Parathyroid adenoma (tissue), 2 donors: ENCODE results near the gene FAM131A.
A peak's percentile ranks its signal among the peaks of the same experiment; 100 is the strongest.

ENCODE experiments used
- H2AFZ ChIP-seq: fragments of 300-600 bp; sonication (generic); one replicate; pipeline ENCODE4 v1.7.0; 2017; ENCODE audit warnings: antibody characterized with exemption, mild to moderate bottlenecking
- H3K27ac ChIP-seq: fragments of 300-600 bp; sonication (generic); one replicate; pipeline ENCODE4 v1.7.0; 2017
- H3K27me3 ChIP-seq: fragments of 300-600 bp; sonication (generic); one replicate; pipeline ENCODE4 v1.7.0; 2017; ENCODE audit warnings: low read length; ENCODE audit not compliant: control insufficient read depth, insufficient read depth
- H3K36me3 ChIP-seq: fragments of 300-600 bp; sonication (generic); one replicate; pipeline ENCODE4 v1.7.0; 2017; ENCODE audit warnings: low read length; ENCODE audit not compliant: control insufficient read depth, insufficient read depth
- H3K4me1 ChIP-seq: fragments of 300-600 bp; sonication (generic); one replicate; pipeline ENCODE4 v1.7.0; 2017; ENCODE audit warnings: control low read depth
- H3K4me2 ChIP-seq: fragments of 300-600 bp; sonication (generic); one replicate; pipeline ENCODE4 v1.7.0; 2017; ENCODE audit warnings: low read length
- H3K4me3 ChIP-seq: fragments of 300-600 bp; sonication (generic); one replicate; pipeline ENCODE4 v1.7.0; 2017; ENCODE audit warnings: low read depth, low read length
- H3K79me2 ChIP-seq: fragments of 300-600 bp; sonication (generic); one replicate; pipeline ENCODE4 v1.7.0; 2017; ENCODE audit warnings: control low read depth
- H3K9ac ChIP-seq: fragments of 300-600 bp; sonication (generic); one replicate; pipeline ENCODE4 v1.7.0; 2017; ENCODE audit warnings: mild to moderate bottlenecking
- H3K9me3 ChIP-seq: fragments of 300-600 bp; sonication (generic); one replicate; pipeline ENCODE4 v1.7.0; 2017; ENCODE audit warnings: low read length; ENCODE audit not compliant: control insufficient read depth
- CTCF ChIP-seq: fragments of 300-600 bp; sonication (generic); IDR thresholded peaks from one replicate; pipeline ENCODE4 v1.7.0; 2017; ENCODE audit warnings: antibody characterized with exemption, mild to moderate bottlenecking
- donor health status: primary hyperparathyroidism.

Gene FAM131A

GRCh38 chr3:184335661-184336546 is 1.5 kb upstream of the FAM131A start:
- peak overlapping the region; percentile 92 for H3K27ac ChIP-seq
- peaks cover 10% of the 10 kb centered on the region for H3K79me2 ChIP-seq
- no peaks in the 10 kb centered on the region for H3K9me3 ChIP-seq
- no peak for TF ChIP-seq CTCF
- peak overlapping the region; percentile 67 for H3K4me3 ChIP-seq
- H2AFZ ChIP-seq = peak overlapping the region; percentile 65
- no peaks in the 10 kb centered on the region for H3K36me3 ChIP-seq
- no peak overlapping the region for H3K9ac ChIP-seq
- H3K27me3 ChIP-seq = no peaks in the 10 kb centered on the region
- peak overlapping the region; percentile 92 for H3K4me2 ChIP-seq
- peaks cover 37% of the 10 kb centered on the region for H3K4me1 ChIP-seq

DNA sequence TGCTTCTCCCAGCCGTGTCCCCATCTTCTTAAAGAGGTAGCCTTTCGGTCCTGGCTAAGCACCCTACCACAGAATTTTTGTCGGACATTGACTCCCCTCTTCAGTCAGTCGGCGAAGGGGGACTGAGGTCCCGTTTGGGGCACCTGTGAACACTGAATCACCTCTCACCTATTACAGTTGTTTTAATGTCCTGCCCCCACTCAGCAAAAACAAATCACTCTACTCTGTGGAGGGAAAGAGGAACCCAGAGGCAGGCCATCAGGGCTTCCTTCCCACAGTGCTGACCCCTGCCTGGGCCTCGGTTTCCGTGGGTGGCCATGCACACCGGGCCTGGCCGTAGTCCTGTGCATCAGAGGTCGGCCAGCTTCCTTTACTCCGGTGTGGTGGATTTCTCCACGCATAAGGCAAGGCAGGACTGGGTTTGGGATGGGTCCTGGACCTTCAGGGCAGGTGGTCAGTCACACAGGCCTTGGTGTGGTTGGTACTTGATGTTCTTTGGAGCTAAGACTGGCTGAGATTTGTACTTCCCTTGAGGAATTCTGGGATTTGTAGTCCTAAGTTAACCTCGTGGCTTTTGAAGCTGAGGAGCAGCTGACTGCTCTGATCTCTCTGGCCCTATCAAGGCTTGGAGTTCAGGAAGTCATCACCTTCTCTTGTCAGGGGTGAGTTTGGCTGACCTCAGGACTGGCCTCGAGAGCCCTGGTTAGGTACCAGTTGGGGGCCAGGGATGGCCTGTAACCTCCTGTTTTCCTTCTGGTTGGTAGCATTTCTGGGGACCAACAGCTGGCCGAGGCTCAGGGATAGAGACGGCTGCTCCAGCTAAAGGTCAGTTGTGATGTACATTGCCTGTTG is 627 bp upstream of the FAM131A start:
- Histone ChIP-seq H2AFZ (peak overlapping the region; percentile 65), H3K4me1 (peaks cover 37% of the 10 kb centered on the region), H3K36me3 (no peaks in the 10 kb centered on the region), H3K4me3 (peak overlapping the region; percentile 67), H3K27ac (peak overlapping the region; percentile 92), H3K9me3 (no peaks in the 10 kb centered on the region), H3K27me3 (no peaks in the 10 kb centered on the region), H3K9ac (no peak overlapping the region), H3K4me2 (peak overlapping the region; percentile 92), H3K79me2 (peaks cover 18% of the 10 kb centered on the region)
- no peak for TF ChIP-seq CTCF

DNA sequence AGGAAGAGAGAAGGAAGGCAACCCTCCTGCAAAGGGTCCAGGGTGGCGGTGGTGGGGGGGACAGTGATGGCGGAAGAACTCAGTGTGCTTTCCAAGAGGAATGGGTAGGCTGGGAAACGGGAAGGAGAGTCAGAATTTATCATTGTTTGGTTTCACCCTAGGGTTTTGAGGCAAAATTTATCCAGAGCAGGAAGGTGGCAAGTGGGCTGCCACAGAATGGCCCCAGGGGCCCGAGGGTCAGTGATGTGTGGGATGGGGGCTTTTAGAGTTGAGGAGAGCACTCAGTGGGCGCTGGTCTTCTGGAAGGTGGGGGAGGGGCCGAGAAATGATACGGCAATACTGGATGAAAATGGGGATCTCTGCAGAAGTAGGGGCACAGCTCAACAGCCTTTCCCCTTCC is 581 bp downstream of the FAM131A start:
- no peak overlapping the region for H3K4me3 ChIP-seq
- peak overlapping the region; percentile 67 for H3K4me2 ChIP-seq
- no peaks in the 10 kb centered on the region for H3K9me3 ChIP-seq
- H3K9ac ChIP-seq = no peak overlapping the region
- no peak for TF ChIP-seq CTCF
- no peaks in the 10 kb centered on the region for H3K36me3 ChIP-seq
- H3K27ac ChIP-seq = peak overlapping the region; percentile 92
- H3K79me2 ChIP-seq = peaks cover 27% of the 10 kb centered on the region
- H3K27me3 ChIP-seq = no peaks in the 10 kb centered on the region
- H3K4me1 ChIP-seq = peaks cover 35% of the 10 kb centered on the region
- H2AFZ ChIP-seq = peak overlapping the region; percentile 75

GRCh38 chr3:184338511-184338945 is 1.1 kb downstream of the FAM131A start:
- H3K4me2 ChIP-seq = peak overlapping the region; percentile 93
- TF ChIP-seq CTCF = no peak
- peaks cover 35% of the 10 kb centered on the region for H3K4me1 ChIP-seq
- H3K27ac ChIP-seq = peak overlapping the region; percentile 92
- H3K36me3 ChIP-seq = no peaks in the 10 kb centered on the region
- H2AFZ ChIP-seq = peak overlapping the region; percentile 75
- H3K27me3 ChIP-seq = no peaks in the 10 kb centered on the region
- no peak overlapping the region for H3K9ac ChIP-seq
- H3K9me3 ChIP-seq = no peaks in the 10 kb centered on the region
- H3K4me3 ChIP-seq = peak overlapping the region; percentile 61
- peaks cover 27% of the 10 kb centered on the region for H3K79me2 ChIP-seq
